Measurements from ENCODE around the gene TBC1D22B. TPM values are rescaled to one million over a fixed set of nuclear protein-coding genes. Genes with fewer than 3 reads are reported as not detected.

TBC1D22B gene
- total and polyA plus RNA-seq, 2 of the 13 experiments (the other 11 are each of a cell fraction or from before 2014, with no cell fraction given) = 9.7 to 12.9 TPM

DNA sequence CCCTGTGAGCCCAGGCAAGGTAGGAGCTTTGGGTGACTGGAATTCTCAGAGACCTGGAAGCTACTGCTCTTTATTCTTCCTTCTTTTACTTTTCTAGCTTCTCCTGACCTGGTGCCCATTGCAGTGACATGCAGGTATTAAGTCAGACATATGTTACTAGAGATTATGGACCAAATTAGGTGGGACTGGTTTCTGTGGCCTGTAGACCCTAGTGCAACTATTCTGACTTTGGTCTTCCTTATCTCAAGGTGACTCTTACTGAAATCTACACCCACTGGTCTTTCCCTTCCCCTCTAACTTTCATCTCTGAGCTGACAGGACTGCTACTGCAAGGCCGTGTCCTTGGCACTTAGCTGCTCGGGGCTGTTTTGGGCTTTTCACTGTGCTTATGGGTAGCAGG is 24.8 kb downstream of the TBC1D22B start:
- no peaks in the 10 kb centered on the region for H3K4me1 ChIP-seq (ENCODE audit: insufficient read depth, low read length)
- no peak for FAIRE-seq
- H3K36me3 ChIP-seq (replicated peaks in 1 of 2; ENCODE audit: control insufficient read depth in 1 of 2, insufficient read depth in 2 of 2, low read length in 2 of 2) = peaks cover 40 to 74% of the 10 kb centered on the region in 2 experiments
- ChIA-PET CTCF (ENCODE audit: low intra/inter-chr PET ratio, low total read pairs) (no interaction called here), POLR2A (no interaction called here)
- ATAC-seq = no peak
- intact Hi-C loops (cut with micrococcal nuclease; ENCODE audit: unreplicated experiment) = no loop called here
- no TSS peak for BruUV-seq (replicated peaks)
- 93% methylated on average over 2 of the region's 2 CpGs for WGBS (ENCODE audit: low lambda C conversion rate)
- no peak for TF ChIP-seq JDP2 (CRISPR knock-in tag; IDR thresholded peaks at IDR 0.05; ENCODE audit: borderline replicate concordance)
- TF ChIP-seq NFATC3 (CRISPR knock-in tag; IDR thresholded peaks at IDR 0.05) = no peak
- TF ChIP-seq MBD4 (IDR thresholded peaks at IDR 0.05; ENCODE audit: borderline replicate concordance, low read length) = no peak
- no peak for TF ChIP-seq ZSCAN25 (CRISPR knock-in tag; IDR thresholded peaks at IDR 0.05)
- no peaks in the 10 kb centered on the region for H4K20me1 ChIP-seq (ENCODE audit: insufficient read depth, low read length)
- no peak for DNase-seq (ENCODE audit: low spot score)
- H3K4me2 ChIP-seq (ENCODE audit: low read depth, low read length) = no peak overlapping the region
- H3K79me2 ChIP-seq (ENCODE audit: insufficient read depth, low read length) = no peaks in the 10 kb centered on the region
- H3K9me3 ChIP-seq (ENCODE audit: low read length) = no peaks in the 10 kb centered on the region
- no peak overlapping the region for H3K9ac ChIP-seq (ENCODE audit: insufficient read depth, low read depth, low read length)
- H3K27me3 ChIP-seq (ENCODE audit: control insufficient read depth in 1 of 2, insufficient read depth in 2 of 2, low read length in 2 of 2) = no peaks in the 10 kb centered on the region
- in situ Hi-C loops (cut with HindIII; ENCODE audit: extremely low pct_ligation_motif_present, low pct_unique_long_range_greater_than_20kb) = no loop called here
- no peak overlapping the region for H3K27ac ChIP-seq (ENCODE audit: extremely low read length, insufficient read depth, low read length)
- H3K4me3 ChIP-seq (replicated peaks in 1 of 3; ENCODE audit: insufficient read depth in 1 of 3, low read depth in 2 of 3, low read length in 3 of 3) = no peak overlapping the region
- no peak overlapping the region for H2AFZ ChIP-seq (ENCODE audit: low read length)

DNA sequence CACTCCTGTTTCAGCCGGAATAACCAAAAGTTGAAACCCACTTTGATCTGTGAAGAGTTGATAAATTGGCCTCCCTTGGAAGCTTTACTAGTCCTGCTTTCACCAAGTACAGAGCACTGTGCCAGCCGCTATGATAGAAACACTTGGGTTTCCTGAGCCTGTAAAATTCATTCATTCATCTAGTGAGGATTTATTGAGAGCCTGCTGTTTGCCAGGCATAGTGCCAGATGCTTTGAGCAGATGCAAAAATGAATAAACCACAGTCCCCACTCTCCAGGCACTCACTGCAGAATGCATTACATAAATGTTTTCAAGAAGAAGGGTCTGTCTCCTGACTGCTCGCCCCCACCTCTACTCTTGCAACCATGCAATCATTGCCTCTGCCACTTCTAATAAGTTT is 25.7 kb downstream of the TBC1D22B start:
- no peak overlapping the region for H2AFZ ChIP-seq (ENCODE audit: low read length)
- no peak overlapping the region for H3K4me2 ChIP-seq (ENCODE audit: low read depth, low read length)
- H3K79me2 ChIP-seq (ENCODE audit: insufficient read depth, low read length) = no peaks in the 10 kb centered on the region
- ATAC-seq = no peak
- intact Hi-C loops (cut with micrococcal nuclease; ENCODE audit: unreplicated experiment) (no loop called here), in situ Hi-C loops (cut with HindIII; ENCODE audit: extremely low pct_ligation_motif_present, low pct_unique_long_range_greater_than_20kb) (no loop called here)
- no peaks in the 10 kb centered on the region for H3K27me3 ChIP-seq (ENCODE audit: control insufficient read depth in 1 of 2, insufficient read depth in 2 of 2, low read length in 2 of 2)
- TF ChIP-seq ZNF781 (CRISPR knock-in tag; IDR thresholded peaks at IDR 0.05; ENCODE audit: borderline replicate concordance, not compliant biosample characterization) (no peak), PHF8 (CRISPR knock-in tag; IDR thresholded peaks at IDR 0.05) (no peak), ISX (CRISPR knock-in tag; conservative IDR thresholded peaks at IDR 0.05) (no peak), ZSCAN29 (CRISPR knock-in tag; conservative IDR thresholded peaks at IDR 0.05) (no peak), MYNN (CRISPR knock-in tag; IDR thresholded peaks at IDR 0.05; ENCODE audit: low read depth) (no peak), ZNF383 (CRISPR knock-in tag; IDR thresholded peaks at IDR 0.05; ENCODE audit: borderline replicate concordance) (no peak)
- no peak overlapping the region for H3K27ac ChIP-seq (ENCODE audit: extremely low read length, insufficient read depth, low read length)
- POLR2A ChIA-PET = no interaction called here
- no peaks in the 10 kb centered on the region for H3K4me1 ChIP-seq (ENCODE audit: insufficient read depth, low read length)
- no TSS peak for BruUV-seq (replicated peaks)
- H3K9me3 ChIP-seq (ENCODE audit: low read length) = no peaks in the 10 kb centered on the region
- H3K9ac ChIP-seq (ENCODE audit: insufficient read depth, low read depth, low read length) = no peak overlapping the region
- WGBS (ENCODE audit: low lambda C conversion rate) = 66% methylated on average over 3 of the region's 3 CpGs
- no peak for FAIRE-seq
- DNase-seq (ENCODE audit: low spot score) = no peak
- no peak overlapping the region for H3K4me3 ChIP-seq (replicated peaks in 1 of 3; ENCODE audit: insufficient read depth in 1 of 3, low read depth in 2 of 3, low read length in 3 of 3)
- CTCF ChIA-PET (ENCODE audit: low intra/inter-chr PET ratio, low total read pairs) = no interaction called here
- H4K20me1 ChIP-seq (ENCODE audit: insufficient read depth, low read length) = no peaks in the 10 kb centered on the region
- peaks cover 40 to 80% of the 10 kb centered on the region in 2 experiments for H3K36me3 ChIP-seq (replicated peaks in 1 of 2; ENCODE audit: control insufficient read depth in 1 of 2, insufficient read depth in 2 of 2, low read length in 2 of 2)

All from HepG2 (cell line).